ENCODE data around the gene ILRUN.
A peak's percentile ranks its signal among the peaks of the same experiment; 100 is the strongest.
"Not testable (repeated sequence)": the region's sequence is repeated elsewhere in the genome, so short reads cannot be mapped to it uniquely, and the experiment has no call there.

ILRUN gene

DNA sequence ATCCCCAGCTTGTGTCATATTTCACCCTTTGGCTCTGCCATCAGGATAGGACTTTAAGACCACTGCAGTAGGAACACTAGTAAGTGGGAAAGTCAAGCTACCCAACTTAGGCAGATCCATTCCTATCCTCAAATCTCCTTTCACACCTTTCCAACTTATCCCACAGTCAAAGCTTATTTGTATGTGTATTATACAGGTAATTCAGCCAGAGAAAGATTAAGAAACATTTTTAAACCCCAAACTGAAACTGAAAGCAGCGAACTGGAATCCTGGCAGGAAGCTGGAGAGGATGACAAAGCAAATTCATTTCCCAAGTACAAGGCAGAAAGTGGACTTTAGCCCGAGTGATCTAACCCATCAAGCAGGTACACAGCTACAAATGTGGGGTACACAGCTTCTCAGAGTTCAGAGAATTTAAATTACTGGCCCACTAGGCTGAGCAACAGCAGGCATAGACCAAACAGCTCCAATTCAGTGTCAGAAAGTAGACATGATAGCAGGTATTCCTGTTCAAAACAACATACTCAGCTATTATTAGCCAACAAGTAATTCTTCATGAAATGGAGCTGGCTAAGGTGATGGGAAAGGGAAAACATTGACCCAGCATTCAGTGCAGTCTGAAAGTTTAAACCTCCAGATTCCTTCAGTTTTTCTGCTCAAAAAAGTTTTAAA is 39.1 kb downstream of the ILRUN start:
- DNase-seq (ENCODE audit: low spot score) (no peak), ATAC-seq (ENCODE audit: low read depth) (peak; percentile 83)
- H3K4me3 ChIP-seq (ENCODE audit: severe bottlenecking), result peak overlapping the region; percentile 28
- no peaks in the 10 kb centered on the region for H3K27me3 ChIP-seq (ENCODE audit: insufficient read depth, poor library complexity, severe bottlenecking)
- peak overlapping the region; percentile 89 for H3K27ac ChIP-seq (ENCODE audit: poor library complexity, severe bottlenecking)
- TF ChIP-seq CTCF (IDR thresholded peaks at IDR 0.05; ENCODE audit: poor library complexity, severe bottlenecking), result no peak
- peaks cover 14% of the 10 kb centered on the region for H3K4me1 ChIP-seq (ENCODE audit: insufficient read depth, poor library complexity, severe bottlenecking)
- peaks cover 15% of the 10 kb centered on the region for H3K36me3 ChIP-seq (ENCODE audit: low read depth)
- H3K9me3 ChIP-seq (ENCODE audit: severe bottlenecking), result no peaks in the 10 kb centered on the region

GRCh38 chr6:34657037-34657306 is 39.6 kb downstream of the ILRUN start:
- H3K4me1 ChIP-seq (ENCODE audit: insufficient read depth, poor library complexity, severe bottlenecking), result peaks cover 16% of the 10 kb centered on the region
- H3K4me3 ChIP-seq (ENCODE audit: severe bottlenecking), result peak overlapping the region; percentile 28
- H3K9me3 ChIP-seq (ENCODE audit: severe bottlenecking), result no peaks in the 10 kb centered on the region
- peaks cover 19% of the 10 kb centered on the region for H3K36me3 ChIP-seq (ENCODE audit: low read depth)
- peak overlapping the region; percentile 89 for H3K27ac ChIP-seq (ENCODE audit: poor library complexity, severe bottlenecking)
- DNase-seq (ENCODE audit: low spot score) (no peak), ATAC-seq (ENCODE audit: low read depth) (no peak)
- no peaks in the 10 kb centered on the region for H3K27me3 ChIP-seq (ENCODE audit: insufficient read depth, poor library complexity, severe bottlenecking)
- no peak for TF ChIP-seq CTCF (IDR thresholded peaks at IDR 0.05; ENCODE audit: poor library complexity, severe bottlenecking)

- DNase-seq (ENCODE audit: low spot score), result no peak
These were observed 40.1 kb downstream of the ILRUN start for GRCh38 chr6:34656378-34657036.

GRCh38 chr6:34655876-34656377 is 40.6 kb downstream of the ILRUN start:
- not testable (repeated sequence) for DNase-seq (ENCODE audit: low spot score); H3K9me3 ChIP-seq (ENCODE audit: severe bottlenecking); H3K4me3 ChIP-seq (ENCODE audit: severe bottlenecking); ATAC-seq (ENCODE audit: low read depth); H3K27me3 ChIP-seq (ENCODE audit: insufficient read depth, poor library complexity, severe bottlenecking)
- peaks cover 24% of the 10 kb centered on the region for H3K36me3 ChIP-seq (ENCODE audit: low read depth)
- peaks cover 16% of the 10 kb centered on the region for H3K4me1 ChIP-seq (ENCODE audit: insufficient read depth, poor library complexity, severe bottlenecking)
- H3K27ac ChIP-seq (ENCODE audit: poor library complexity, severe bottlenecking), result peak overlapping the region; percentile 89

More at GRCh38 chr6:34656378-34657036, 40.1 kb downstream of the ILRUN start:
- H3K4me3 ChIP-seq (ENCODE audit: severe bottlenecking), result no peak overlapping the region
- H3K36me3 ChIP-seq (ENCODE audit: low read depth), result peaks cover 20% of the 10 kb centered on the region
- H3K27me3 ChIP-seq (ENCODE audit: insufficient read depth, poor library complexity, severe bottlenecking), result no peaks in the 10 kb centered on the region
- peak; percentile 26 for ATAC-seq (ENCODE audit: low read depth)
- H3K9me3 ChIP-seq (ENCODE audit: severe bottlenecking), result no peaks in the 10 kb centered on the region
- H3K4me1 ChIP-seq (ENCODE audit: insufficient read depth, poor library complexity, severe bottlenecking), result peaks cover 16% of the 10 kb centered on the region
- no peak for TF ChIP-seq CTCF (IDR thresholded peaks at IDR 0.05; ENCODE audit: poor library complexity, severe bottlenecking)
- peak overlapping the region; percentile 89 for H3K27ac ChIP-seq (ENCODE audit: poor library complexity, severe bottlenecking)

- no peak overlapping the region for H3K4me3 ChIP-seq (ENCODE audit: severe bottlenecking)
- DNase-seq (ENCODE audit: low spot score) (no peak), ATAC-seq (ENCODE audit: low read depth) (no peak)
- H3K36me3 ChIP-seq (ENCODE audit: low read depth), result peaks cover 32% of the 10 kb centered on the region
- no peaks in the 10 kb centered on the region for H3K27me3 ChIP-seq (ENCODE audit: insufficient read depth, poor library complexity, severe bottlenecking)
- no peaks in the 10 kb centered on the region for H3K9me3 ChIP-seq (ENCODE audit: severe bottlenecking)
- no peak overlapping the region for H3K27ac ChIP-seq (ENCODE audit: poor library complexity, severe bottlenecking)
- H3K4me1 ChIP-seq (ENCODE audit: insufficient read depth, poor library complexity, severe bottlenecking), result peaks cover 16% of the 10 kb centered on the region
- no peak for TF ChIP-seq CTCF (IDR thresholded peaks at IDR 0.05; ENCODE audit: poor library complexity, severe bottlenecking)
These were observed 42.4 kb downstream of the ILRUN start for GRCh38 chr6:34654061-34654710.
